Measurements from ENCODE around the gene NFATC1. TPM values are rescaled to one million over a fixed set of nuclear protein-coding genes. Genes with fewer than 3 reads are reported as not detected.

The NFATC1 gene
- total RNA-seq, 1 donor from 2014 or later, result 52.6 TPM

GRCh38 chr18:79401494-79402208 lies 5.9 kb downstream of the NFATC1 start:
- peak overlapping the region; percentile 98 for H3K27ac Mint-ChIP-seq
- no peaks in the 10 kb centered on the region for H3K27me3 Mint-ChIP-seq
- ChIA-PET CTCF (interaction anchor here (1.6 kb wide), 1 partner anchor 21 kb away, joined by 4 read pairs; no protein-coding TSS in a partner anchor), POLR2A (interaction anchor here (0.7 to 2.5 kb wide), 5 partner anchors 9 to 122 kb away, joined by 4 to 9 read pairs (median 5); no protein-coding TSS in a partner anchor)
- intact Hi-C loops (cut with micrococcal nuclease), result no loop called here
- H3K9me3 Mint-ChIP-seq, result no peaks in the 10 kb centered on the region
- ATAC-seq (ENCODE audit: low read depth) (no peak), DNase-seq (no peak)
- peak overlapping the region; percentile 83 for H3K4me3 Mint-ChIP-seq
- peaks cover 19% of the 10 kb centered on the region for H3K36me3 Mint-ChIP-seq (ENCODE audit: low read depth)
- H3K4me1 Mint-ChIP-seq, result peaks cover 82% of the 10 kb centered on the region
- no peak for TF ChIP-seq CTCF (IDR thresholded peaks at IDR 0.05)

GRCh38 chr18:79402209-79402576 lies 6.5 kb downstream of the NFATC1 start:
- POLR2A ChIA-PET, result interaction anchor here (0.7 to 2.5 kb wide), 4 partner anchors 9 to 122 kb away, joined by 4 to 15 read pairs (median 7); no protein-coding TSS in a partner anchor
- no peaks in the 10 kb centered on the region for H3K9me3 Mint-ChIP-seq
- no peak for DNase-seq

GRCh38 chr18:79402977-79403722 lies 7.4 kb downstream of the NFATC1 start:
- peak overlapping the region; percentile 98 for H3K27ac Mint-ChIP-seq
- ChIA-PET POLR2A (interaction anchor here (1.0 to 2.5 kb wide), 8 partner anchors 8 to 121 kb away, joined by 3 to 15 read pairs (median 6); partner anchors contain the start of gene NFATC1), CTCF (interaction anchor here (1.0 to 1.6 kb wide), 2 partner anchors 10 to 23 kb away, joined by 4 to 5 read pairs; no protein-coding TSS in a partner anchor)
- TF ChIP-seq CTCF (IDR thresholded peaks at IDR 0.05), result no peak
- no peak for ATAC-seq (ENCODE audit: low read depth)
- H3K4me1 Mint-ChIP-seq, result peaks cover 81% of the 10 kb centered on the region
- intact Hi-C loops (cut with micrococcal nuclease), result no loop called here
- H3K36me3 Mint-ChIP-seq (ENCODE audit: low read depth), result peaks cover 23% of the 10 kb centered on the region
- H3K27me3 Mint-ChIP-seq, result no peaks in the 10 kb centered on the region
- peak overlapping the region; percentile 64 for H3K4me3 Mint-ChIP-seq
- no peak for DNase-seq
- H3K9me3 Mint-ChIP-seq, result no peaks in the 10 kb centered on the region

More at GRCh38 chr18:79402209-79402576, 6.5 kb downstream of the NFATC1 start:
- no peak for ATAC-seq (ENCODE audit: low read depth)
- Mint-ChIP-seq H3K4me3 (peak overlapping the region; percentile 64), H3K36me3 (ENCODE audit: low read depth) (peaks cover 19% of the 10 kb centered on the region), H3K27me3 (no peaks in the 10 kb centered on the region), H3K27ac (peak overlapping the region; percentile 98), H3K4me1 (peaks cover 85% of the 10 kb centered on the region)
- intact Hi-C loops (cut with micrococcal nuclease), result no loop called here
- CTCF ChIA-PET, result interaction anchor here (1.6 kb wide), 1 partner anchor 22 kb away, joined by 4 read pairs; no protein-coding TSS in a partner anchor
- TF ChIP-seq CTCF (IDR thresholded peaks at IDR 0.05), result no peak

- no peaks in the 10 kb centered on the region for H3K9me3 Mint-ChIP-seq
- TF ChIP-seq CTCF (IDR thresholded peaks at IDR 0.05), result no peak
- H3K4me3 Mint-ChIP-seq, result peak overlapping the region; percentile 64
- CTCF ChIA-PET, result interaction anchor here (1.0 kb wide), 1 partner anchor 10 kb away, joined by 5 read pairs; no protein-coding TSS in a partner anchor
- H3K36me3 Mint-ChIP-seq (ENCODE audit: low read depth), result peaks cover 22% of the 10 kb centered on the region
- H3K4me1 Mint-ChIP-seq, result peaks cover 73% of the 10 kb centered on the region
- no peak for ATAC-seq (ENCODE audit: low read depth)
- H3K27me3 Mint-ChIP-seq, result no peaks in the 10 kb centered on the region
- H3K27ac Mint-ChIP-seq, result peak overlapping the region; percentile 98
- intact Hi-C loops (cut with micrococcal nuclease), result no loop called here
- DNase-seq, result no peak
- POLR2A ChIA-PET, result interaction anchor here (0.5 to 2.5 kb wide), 7 partner anchors 7 to 120 kb away, joined by 3 to 15 read pairs (median 6); partner anchors contain the start of gene NFATC1
These were observed 8.2 kb downstream of the NFATC1 start for GRCh38 chr18:79403723-79404566.

All from activated B cell treated with CpG ODN at 0.5 μM for 24 hours (primary cell).